HG02943 (cell line): ENCODE measurements around the gene CHI3L2.
"Not testable (repeated sequence)": the region's sequence is repeated elsewhere in the genome, so short reads cannot be mapped to it uniquely, and the experiment has no call there.

Experiments used
- ATAC-seq: cut with Tn5 transposase; IDR thresholded peaks from one replicate; pipeline ENCODE4 v1.9.1; 2021; ENCODE audit warnings: mild to moderate bottlenecking, low read depth, moderate library complexity; ENCODE audit not compliant: unreplicated experiment

Gene CHI3L2

DNA sequence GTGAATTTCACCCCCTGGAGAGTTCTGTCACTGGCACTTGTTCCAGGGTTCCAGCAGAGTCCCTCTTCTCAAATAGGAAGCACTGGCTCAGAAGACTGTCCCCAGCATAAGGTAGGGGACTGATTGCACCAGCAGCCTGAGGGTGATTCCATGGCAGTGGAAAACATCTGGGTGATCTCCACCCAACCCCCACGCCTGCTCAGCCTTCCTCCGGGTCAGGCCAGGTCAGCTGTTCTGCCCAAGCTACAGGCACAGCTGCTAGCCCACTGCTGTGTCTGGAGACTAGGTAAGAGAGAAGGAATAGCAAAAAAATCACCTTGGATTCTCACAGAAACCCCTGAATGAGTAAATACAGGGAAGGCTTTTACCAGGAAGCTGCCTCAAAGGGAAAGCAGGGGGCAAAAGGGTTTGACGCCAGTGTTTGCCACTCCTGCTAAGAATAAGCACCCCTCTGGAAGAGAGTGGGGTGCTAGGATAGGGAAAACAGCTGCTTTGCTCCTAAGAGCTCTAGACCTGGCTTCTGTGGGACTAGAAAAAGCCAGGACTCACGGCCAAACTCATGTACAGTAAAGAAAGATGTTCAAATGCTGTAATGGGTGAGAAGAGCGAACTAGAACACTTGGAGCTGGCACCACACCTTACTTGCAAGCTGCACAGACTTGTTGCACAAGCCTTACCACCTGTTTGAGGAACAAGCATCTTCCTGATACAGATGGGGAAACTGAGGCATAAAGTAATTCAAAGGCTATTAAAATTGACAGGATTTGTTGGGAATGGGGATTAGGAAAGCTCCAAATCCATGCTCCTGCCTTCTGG lies 26.0 kb upstream of the CHI3L2 start:
- no peak for ATAC-seq

DNA sequence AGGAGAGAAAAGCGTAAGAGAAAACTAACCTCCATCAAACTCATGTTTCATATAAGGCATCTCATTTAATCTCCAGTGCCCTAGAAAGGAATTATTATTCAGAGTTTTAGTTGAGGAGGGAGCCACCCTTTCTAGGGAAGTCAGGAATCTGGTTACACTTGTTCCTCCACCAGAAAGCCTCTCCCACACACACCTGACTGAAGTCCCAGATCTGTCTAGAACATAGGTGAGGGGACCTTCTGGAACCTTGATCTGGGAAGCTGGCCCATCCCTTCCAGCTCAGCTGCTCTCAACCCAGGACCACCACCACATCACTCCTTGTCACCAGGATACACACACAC lies 25.2 kb upstream of the CHI3L2 start:
- ATAC-seq = no peak

GRCh38 chr1:111202707-111203623 lies 24.5 kb upstream of the CHI3L2 start:
- ATAC-seq = no peak

- peak; percentile 52 for ATAC-seq
Observed at GRCh38 chr1:111203681-111204200, 23.8 kb upstream of the CHI3L2 start.

DNA sequence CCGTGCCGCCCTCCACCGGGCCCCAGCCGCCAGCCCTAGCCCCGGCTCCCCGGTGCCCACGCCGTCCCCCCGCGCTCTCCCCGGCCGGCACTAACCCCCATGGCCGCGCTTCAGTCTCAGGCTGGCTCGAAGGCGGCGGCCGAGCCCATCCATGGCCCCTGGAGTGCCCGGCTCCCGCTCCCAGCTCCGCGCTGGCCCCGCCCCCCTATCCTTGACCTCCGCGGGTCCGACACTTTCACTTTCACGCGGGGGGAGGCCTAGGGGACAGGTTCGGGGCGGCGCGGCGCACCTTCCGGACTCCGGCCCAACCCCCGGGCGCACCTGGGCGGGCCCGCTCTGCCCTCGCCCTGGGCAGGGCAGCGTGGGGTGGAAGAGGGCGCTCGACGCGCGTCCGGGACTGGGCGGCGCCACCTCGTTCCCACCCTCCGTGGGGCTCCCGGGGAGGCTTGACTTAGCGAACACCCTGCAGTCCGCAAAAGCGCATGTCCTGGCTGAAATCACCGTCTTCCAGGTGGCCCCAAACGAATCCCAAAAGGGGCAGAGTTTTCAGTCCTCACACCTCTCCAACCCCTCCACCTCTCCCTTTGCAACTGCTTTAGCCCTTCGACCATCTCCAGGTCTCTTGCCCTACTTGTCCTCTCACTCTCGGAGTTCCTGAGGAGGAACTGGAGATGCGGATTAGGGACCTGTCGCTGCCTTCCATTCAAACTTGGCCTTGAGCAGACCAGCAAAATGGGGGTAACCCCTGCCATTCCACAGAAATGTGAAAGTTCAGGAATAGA lies 23.1 kb upstream of the CHI3L2 start:
- peak; percentile 62 for ATAC-seq

DNA sequence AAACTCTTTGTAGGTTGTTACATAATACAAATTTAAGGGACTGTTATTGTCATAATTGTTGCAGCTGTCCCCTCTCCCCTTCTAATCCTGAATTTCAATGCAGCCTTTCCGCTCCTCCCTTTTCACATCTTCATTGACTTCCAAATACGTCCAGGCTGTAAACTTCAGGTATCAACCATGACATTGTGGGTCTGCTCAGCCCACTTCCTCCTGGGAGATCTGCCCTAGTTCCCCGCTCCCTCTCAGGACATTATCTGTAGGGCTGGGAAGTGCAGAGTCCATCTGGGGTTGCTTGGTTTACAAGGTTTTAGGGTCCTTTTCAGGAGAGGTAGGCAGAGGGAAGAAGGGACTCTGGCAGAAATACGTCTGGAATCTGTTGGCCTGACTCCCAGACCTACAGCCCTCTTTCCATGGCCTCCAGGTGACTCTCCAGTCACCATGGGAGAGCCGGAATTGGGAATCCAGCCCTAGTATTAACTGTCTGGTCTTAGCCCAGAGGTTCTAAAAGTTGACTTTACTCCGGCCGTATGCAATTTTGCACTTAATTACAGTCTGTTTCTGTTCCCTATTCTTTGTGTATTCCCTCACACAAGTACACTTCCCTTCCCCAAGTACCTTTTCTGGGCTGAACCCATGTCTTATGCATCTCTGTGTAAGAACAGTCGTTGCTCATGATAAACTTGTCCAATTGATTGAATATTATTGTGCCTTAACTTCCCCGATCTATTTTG lies 22.4 kb upstream of the CHI3L2 start:
- no peak for ATAC-seq

- ATAC-seq = no peak
Observed at GRCh38 chr1:111205714-111206050, 21.8 kb upstream of the CHI3L2 start.

- no peak for ATAC-seq
Observed at GRCh38 chr1:111208921-111209320, 18.6 kb upstream of the CHI3L2 start.

GRCh38 chr1:111209622-111210021 lies 17.9 kb upstream of the CHI3L2 start:
- ATAC-seq = no peak

GRCh38 chr1:111211921-111212320 lies 15.6 kb upstream of the CHI3L2 start:
- ATAC-seq = no peak

DNA sequence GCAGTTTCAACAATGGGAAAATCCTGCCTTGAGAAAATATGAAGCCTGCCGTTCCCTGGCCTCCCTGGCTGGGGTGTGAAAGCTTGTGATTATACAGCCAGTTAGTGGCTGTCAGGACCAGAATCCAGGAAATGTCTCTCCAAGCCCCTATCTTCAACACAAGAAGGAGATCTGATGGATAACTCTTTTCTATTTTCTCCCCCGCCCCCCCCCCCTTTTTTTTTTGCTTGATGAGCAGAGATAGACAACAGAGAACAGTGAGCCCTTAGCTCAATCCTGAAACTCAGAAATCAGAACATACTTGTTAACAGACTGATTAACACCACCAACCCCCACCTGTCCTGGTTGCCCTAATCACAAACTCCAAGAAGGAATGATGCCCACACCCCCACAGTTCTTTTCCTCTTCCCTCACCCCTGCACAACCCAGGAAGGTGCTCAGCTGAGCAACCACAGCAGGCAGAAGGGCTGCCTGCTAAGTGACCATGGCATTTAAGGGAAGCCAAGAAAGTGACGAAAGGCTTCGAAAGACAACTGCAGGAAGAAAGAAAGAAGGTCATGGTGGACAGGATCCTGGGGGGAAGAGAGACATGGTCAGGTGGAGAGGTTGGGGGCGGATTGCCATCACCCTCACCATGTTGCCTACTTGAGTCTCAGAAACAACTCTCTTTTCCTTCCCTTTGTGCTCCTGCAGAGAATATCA lies 14.7 kb upstream of the CHI3L2 start:
- ATAC-seq = no peak

DNA sequence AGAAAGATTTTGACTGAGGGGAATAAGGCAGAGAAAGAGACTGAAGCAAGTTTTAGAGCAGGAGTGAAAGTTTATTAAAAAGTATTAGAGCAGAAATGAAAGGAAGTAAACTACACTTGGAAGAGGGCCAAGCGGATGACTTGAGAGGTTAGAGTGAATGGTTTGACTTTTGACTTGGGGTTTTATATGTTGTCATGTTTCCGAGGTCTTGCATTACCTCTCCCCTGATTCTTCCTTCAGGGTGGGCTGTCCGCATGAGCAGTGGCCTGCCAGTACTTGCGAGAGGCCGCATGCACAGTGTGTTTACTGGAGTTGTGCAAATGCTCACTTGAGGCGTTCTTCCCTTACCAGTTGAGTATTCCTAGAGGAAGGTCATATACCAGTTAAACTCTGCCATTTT lies 14.1 kb upstream of the CHI3L2 start:
- no peak for ATAC-seq

GRCh38 chr1:111214074-111214801 lies 13.3 kb upstream of the CHI3L2 start:
- no peak for ATAC-seq

GRCh38 chr1:111214884-111215283 lies 12.6 kb upstream of the CHI3L2 start:
- no peak for ATAC-seq

DNA sequence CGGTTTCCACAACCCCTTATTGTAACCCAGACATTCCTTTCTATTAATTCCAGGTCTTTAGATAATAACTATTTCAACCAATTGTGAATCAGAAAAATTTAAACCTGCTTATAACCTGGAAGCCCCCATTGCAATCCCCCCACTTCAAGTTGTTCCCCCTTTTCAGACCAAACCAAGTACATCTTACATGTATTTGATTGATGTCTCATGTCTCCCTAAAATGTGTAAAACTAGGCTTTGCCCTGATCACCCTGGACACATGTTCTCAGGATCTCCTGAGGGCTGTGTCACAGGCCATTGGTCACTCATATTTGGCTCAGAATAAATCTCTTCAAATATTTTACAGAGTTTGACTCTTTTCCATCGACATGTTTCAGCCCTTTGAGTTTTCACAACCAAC lies 12.2 kb upstream of the CHI3L2 start:
- ATAC-seq = not testable (repeated sequence)

GRCh38 chr1:111216751-111217150 lies 10.8 kb upstream of the CHI3L2 start:
- ATAC-seq = no peak

GRCh38 chr1:111217183-111217910 lies 10.2 kb upstream of the CHI3L2 start:
- ATAC-seq = no peak
